Gastroesophageal sphincter (tissue), 4 donors: ENCODE data around the gene GRIK1. TPM values are rescaled to one million over a fixed set of nuclear protein-coding genes. Genes with fewer than 3 reads are reported as not detected.
"Not testable (repeated sequence)": the region's sequence is repeated elsewhere in the genome, so short reads cannot be mapped to it uniquely, and the experiment has no call there.

Experiments
- ATAC-seq: fragments of 150-250 bp; one replicate; pipeline ENCODE4 v1.9.1; 2016; ENCODE audit warnings: mild to moderate bottlenecking, moderate library complexity
- H3K27ac ChIP-seq, 4 donors: fragments of 200-600 bp; sonication (generic) in 3 of 4; 1 replicate in 3 of 4; 2 replicates in 1 of 4; pipeline ENCODE4 v1.5.1; 2016 to 2019
- H3K27me3 ChIP-seq: fragments of 200-600 bp; sonication (generic); one replicate; pipeline ENCODE4 v1.5.1; 2019
- H3K36me3 ChIP-seq, 2 donors: fragments of 200-600 bp; sonication (generic); one replicate each; pipeline ENCODE4 v1.5.1; 2019; ENCODE audit warnings: control low read depth in 1 of 2
- H3K4me1 ChIP-seq, 3 donors: fragments of 200-600 bp; sonication (generic); 1 replicate in 2 of 3; 2 replicates in 1 of 3; pipeline ENCODE4 v1.5.1; 2016 to 2019; ENCODE audit warnings: control low read depth in 2 of 3
- H3K4me3 ChIP-seq, 2 donors: fragments of 200-600 bp; sonication (generic); one replicate each; pipeline ENCODE4 v1.5.1; 2019; ENCODE audit warnings: mild to moderate bottlenecking in 1 of 2, moderate library complexity in 1 of 2
- H3K9me3 ChIP-seq, 3 donors: fragments of 200-600 bp; sonication (generic); one replicate each; pipeline ENCODE4 v1.5.1; 2017 to 2019; ENCODE audit warnings: control low read depth in 2 of 3
- EP300 ChIP-seq: sonication (generic); formaldehyde crosslinking; IDR thresholded peaks from one replicate; pipeline ENCODE4 v1.6.1; 2017; ENCODE audit warnings: antibody characterized with exemption, mild to moderate bottlenecking
- POLR2A ChIP-seq, 2 donors: fragments of 450-650 bp; IDR thresholded peaks; one replicate each; pipeline ENCODE4 v1.6.1; 2017; ENCODE audit warnings: antibody characterized with exemption in 2 of 2, mild to moderate bottlenecking in 2 of 2, moderate library complexity in 1 of 2
- POLR2AphosphoS5 ChIP-seq: sonication (generic); formaldehyde crosslinking; IDR thresholded peaks from one replicate; pipeline ENCODE4 v1.6.1; 2017; ENCODE audit warnings: antibody characterized with exemption
- WGBS, 2 donors: methylation state at CpG; one replicate each; pipeline ENCODE4 v1.1.5; 2018; ENCODE audit warnings: low coverage in 1 of 2; 5-methylcytosine and 5-hydroxymethylcytosine counted together
- total RNA-seq, 4 donors: library from RNA; depleted of rRNA; stranded (reverse); fragments of >200 nt; gene quantifications; one replicate each; pipeline ENCODE4 v1.1.0, GENCODE V29; 2016
- TF ChIP-seq, protein P1 (sequence below), 4 experiments: fragments of 200-600 bp in 2 of 4; fragments of 450-650 bp in 2 of 4; sonication (generic) in 1 of 4; IDR thresholded peaks; one replicate each; pipeline ENCODE4 v1.5.1; 2017 to 2019; ENCODE audit warnings: antibody characterized with exemption in 4 of 4, mild to moderate bottlenecking in 2 of 4, moderate library complexity in 2 of 4

The GRIK1 gene
- total RNA-seq, 4 donors from 2014 or later = 0.32 to 0.67 TPM; not detected in 2

DNA sequence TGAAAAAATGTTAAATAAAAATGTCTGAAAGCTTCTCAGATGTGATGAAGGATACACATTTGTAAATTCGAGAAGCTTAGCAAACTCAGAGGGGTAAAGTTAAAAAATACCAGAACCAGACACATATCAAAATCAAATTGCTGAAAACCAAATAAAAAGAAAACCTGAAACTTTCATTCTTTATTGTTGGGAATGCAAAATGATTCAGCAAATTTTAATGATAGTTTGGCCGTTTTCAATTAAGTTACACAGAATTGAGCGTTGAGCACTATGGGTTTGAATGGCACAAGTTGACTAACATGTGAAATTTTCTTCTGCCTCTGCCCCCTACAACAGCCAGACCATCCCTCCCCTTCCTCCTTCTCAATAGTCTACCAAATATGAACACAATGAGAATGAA is 33.5 kb upstream of the GRIK1 start:
- no peak for TF ChIP-seq POLR2AphosphoS5
- TF ChIP-seq, protein P1, sequence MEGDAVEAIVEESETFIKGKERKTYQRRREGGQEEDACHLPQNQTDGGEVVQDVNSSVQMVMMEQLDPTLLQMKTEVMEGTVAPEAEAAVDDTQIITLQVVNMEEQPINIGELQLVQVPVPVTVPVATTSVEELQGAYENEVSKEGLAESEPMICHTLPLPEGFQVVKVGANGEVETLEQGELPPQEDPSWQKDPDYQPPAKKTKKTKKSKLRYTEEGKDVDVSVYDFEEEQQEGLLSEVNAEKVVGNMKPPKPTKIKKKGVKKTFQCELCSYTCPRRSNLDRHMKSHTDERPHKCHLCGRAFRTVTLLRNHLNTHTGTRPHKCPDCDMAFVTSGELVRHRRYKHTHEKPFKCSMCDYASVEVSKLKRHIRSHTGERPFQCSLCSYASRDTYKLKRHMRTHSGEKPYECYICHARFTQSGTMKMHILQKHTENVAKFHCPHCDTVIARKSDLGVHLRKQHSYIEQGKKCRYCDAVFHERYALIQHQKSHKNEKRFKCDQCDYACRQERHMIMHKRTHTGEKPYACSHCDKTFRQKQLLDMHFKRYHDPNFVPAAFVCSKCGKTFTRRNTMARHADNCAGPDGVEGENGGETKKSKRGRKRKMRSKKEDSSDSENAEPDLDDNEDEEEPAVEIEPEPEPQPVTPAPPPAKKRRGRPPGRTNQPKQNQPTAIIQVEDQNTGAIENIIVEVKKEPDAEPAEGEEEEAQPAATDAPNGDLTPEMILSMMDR (IDR thresholded peaks at IDR 0.05) = no peak
- TF ChIP-seq EP300 = no peak
- TF ChIP-seq POLR2A (IDR thresholded peaks at IDR 0.05) = no peak
- no peaks in the 10 kb centered on the region for H3K4me1 ChIP-seq
- no peaks in the 10 kb centered on the region for H3K36me3 ChIP-seq
- H3K4me3 ChIP-seq = no peak overlapping the region
- no peaks in the 10 kb centered on the region for H3K27me3 ChIP-seq
- H3K9me3 ChIP-seq = no peaks in the 10 kb centered on the region
- no peak for ATAC-seq
- 78 to 82% methylated on average over 3 of the region's 3 CpGs for WGBS, 2 donors
- H3K27ac ChIP-seq = no peak overlapping the region

DNA sequence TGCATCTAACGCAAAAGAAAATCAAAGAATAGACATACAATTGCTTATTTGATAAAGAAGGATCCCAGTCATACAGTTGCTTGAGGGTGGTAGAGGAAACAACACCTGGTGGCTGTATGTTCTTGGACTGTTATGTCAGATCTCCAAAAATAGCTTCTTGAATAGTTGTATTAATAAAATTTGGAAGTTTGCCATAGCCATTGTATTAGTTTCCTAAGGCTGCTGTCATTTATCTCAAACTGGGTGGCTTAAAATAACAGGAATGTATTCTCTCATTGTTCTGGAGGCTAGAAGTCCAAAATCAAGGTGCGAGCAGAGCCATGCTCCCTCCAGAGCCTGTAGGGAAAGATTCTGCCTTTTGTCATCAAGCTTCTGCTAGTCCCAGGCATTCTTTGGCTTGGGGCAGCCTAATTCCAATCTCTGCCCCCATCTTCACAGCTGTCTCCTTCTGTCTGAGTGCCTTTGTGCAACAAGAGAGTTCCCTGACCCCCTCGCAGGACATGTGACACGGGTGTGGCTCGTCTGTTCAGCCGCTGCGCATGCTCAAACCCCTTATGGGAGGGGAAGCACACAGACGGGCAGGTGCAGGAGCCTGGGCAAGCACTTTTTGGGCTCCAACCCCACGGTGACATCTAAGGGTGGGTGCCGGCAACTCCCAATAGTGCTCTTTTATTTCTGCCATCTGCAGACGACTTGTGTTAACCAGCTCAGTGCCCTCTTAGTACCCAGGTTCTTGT is 21.7 kb upstream of the GRIK1 start:
- no peak for ATAC-seq
- Histone ChIP-seq H3K4me3 (no peak overlapping the region), H3K27ac (no peak overlapping the region), H3K36me3 (no peaks in the 10 kb centered on the region), H3K27me3 (no peaks in the 10 kb centered on the region), H3K9me3 (no peaks in the 10 kb centered on the region), H3K4me1 (no peaks in the 10 kb centered on the region)
- WGBS, 2 donors = 64 to 72% methylated on average over 2 of the region's 11 CpGs
- TF ChIP-seq POLR2A (IDR thresholded peaks at IDR 0.05) (no peak), EP300 (no peak), POLR2AphosphoS5 (no peak)
- TF ChIP-seq, protein P1 (IDR thresholded peaks at IDR 0.05) = no peak

DNA sequence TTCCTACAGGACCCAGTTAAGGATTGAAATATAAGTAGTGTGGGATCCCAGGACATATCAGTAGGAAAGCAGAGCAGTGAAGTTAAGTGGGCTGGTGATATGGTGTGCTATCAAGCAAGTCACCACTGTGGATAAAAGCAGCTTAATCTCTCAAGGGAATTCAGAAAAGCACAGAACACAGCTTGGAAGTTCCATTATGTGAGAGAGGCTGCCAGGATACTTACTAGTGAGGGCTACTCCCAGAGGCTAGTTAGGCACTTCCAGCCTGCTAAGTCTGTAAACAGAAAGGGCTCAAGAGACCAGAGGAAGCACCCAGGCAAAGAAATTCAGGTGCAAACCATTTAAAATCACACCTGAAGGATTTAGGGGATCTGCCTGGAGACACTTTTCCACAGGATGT is 18.8 kb upstream of the GRIK1 start:
- Histone ChIP-seq H3K9me3 (no peaks in the 10 kb centered on the region), H3K36me3 (no peaks in the 10 kb centered on the region), H3K4me3 (no peak overlapping the region), H3K27me3 (no peaks in the 10 kb centered on the region), H3K27ac (no peak overlapping the region), H3K4me1 (no peaks in the 10 kb centered on the region)
- TF ChIP-seq, protein P1 (IDR thresholded peaks at IDR 0.05) = no peak
- TF ChIP-seq EP300 (no peak), POLR2A (IDR thresholded peaks at IDR 0.05) (no peak), POLR2AphosphoS5 (no peak)
- no peak for ATAC-seq

DNA sequence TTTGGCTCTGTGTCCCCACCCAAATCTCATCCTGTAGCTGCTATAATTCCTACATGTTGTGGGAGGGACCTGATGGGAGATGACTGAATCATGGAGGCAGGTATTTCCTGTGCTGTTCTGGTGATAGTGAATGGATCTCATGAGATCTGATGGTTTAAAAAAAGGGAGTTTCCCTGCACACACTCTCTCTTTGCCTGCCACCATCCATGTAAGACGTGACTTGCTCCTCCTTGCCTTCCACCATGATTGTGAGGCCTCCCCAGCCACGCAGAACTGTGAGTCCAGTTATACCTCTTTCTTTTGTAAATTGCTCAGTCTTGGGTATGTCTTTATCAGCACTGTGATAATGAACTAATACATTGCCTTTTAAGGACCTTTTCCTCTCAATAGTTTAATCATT is 18.2 kb upstream of the GRIK1 start:
- not testable (repeated sequence) for H3K36me3 ChIP-seq, H3K4me3 ChIP-seq, H3K27me3 ChIP-seq, H3K9me3 ChIP-seq, H3K27ac ChIP-seq, ATAC-seq, H3K4me1 ChIP-seq
- 55 to 83% methylated on average over 2 of the region's 2 CpGs for WGBS, 2 donors

DNA sequence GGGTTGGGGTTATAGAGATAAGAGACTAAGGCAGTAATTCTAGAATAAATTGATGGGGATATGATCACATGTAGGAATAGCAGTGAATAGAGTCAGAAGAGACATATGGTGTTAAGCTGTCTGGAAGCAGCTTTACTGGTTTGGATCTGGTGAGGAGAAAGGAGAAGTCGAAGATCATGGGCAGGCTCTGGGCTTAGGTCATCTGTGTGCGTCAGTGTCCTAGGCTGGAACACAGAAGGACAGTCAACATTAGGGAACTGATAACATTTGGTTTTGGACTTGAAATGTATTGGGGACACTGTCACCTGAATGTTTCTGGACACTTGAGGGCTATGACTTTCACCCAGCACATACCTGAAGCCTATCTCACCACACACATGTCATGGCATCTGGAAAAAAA is 13.9 kb upstream of the GRIK1 start:
- TF ChIP-seq EP300 (no peak), POLR2A (IDR thresholded peaks at IDR 0.05) (no peak), POLR2AphosphoS5 (no peak)
- Histone ChIP-seq H3K27ac (no peak overlapping the region), H3K4me1 (no peaks in the 10 kb centered on the region), H3K4me3 (no peak overlapping the region), H3K36me3 (no peaks in the 10 kb centered on the region), H3K27me3 (no peaks in the 10 kb centered on the region), H3K9me3 (no peaks in the 10 kb centered on the region)
- WGBS, 2 donors = 72 to 85% methylated on average over 2 of the region's 2 CpGs
- no peak for ATAC-seq

DNA sequence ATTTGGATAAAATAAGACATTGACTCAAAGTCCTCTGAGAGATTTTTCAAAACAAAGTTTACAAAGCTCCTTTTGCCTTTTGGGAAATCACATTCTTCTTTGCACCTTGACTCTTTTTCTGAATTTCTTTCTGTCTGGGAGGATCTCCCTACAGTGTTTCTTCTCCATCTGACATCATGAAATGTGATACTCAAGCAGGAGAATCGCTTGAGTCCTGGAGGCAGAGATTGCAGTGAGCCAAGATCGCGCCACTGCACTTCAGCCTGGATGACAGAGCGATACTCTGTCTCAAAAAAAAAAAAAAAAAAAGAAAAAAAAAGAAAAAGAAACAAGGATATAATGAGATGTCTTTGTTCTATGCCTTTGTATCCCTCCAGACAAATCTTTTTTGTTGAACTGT is 13.3 kb upstream of the GRIK1 start:
- Histone ChIP-seq H3K9me3 (no peaks in the 10 kb centered on the region), H3K27ac (no peak overlapping the region), H3K4me3 (no peak overlapping the region), H3K36me3 (no peaks in the 10 kb centered on the region), H3K27me3 (no peaks in the 10 kb centered on the region), H3K4me1 (no peaks in the 10 kb centered on the region)
- ATAC-seq = no peak
- WGBS, 2 donors = 35% methylated on average over 3 of the region's 4 CpGs; no CpG with 5 or more reads in 1 of the 2 donors
- TF ChIP-seq EP300 = no peak
- TF ChIP-seq, protein P1 (IDR thresholded peaks at IDR 0.05) = no peak
- no peak for TF ChIP-seq POLR2AphosphoS5
- no peak for TF ChIP-seq POLR2A (IDR thresholded peaks at IDR 0.05)
